GM12874 (cell line): ENCODE data around the gene C2orf81.

Experiments
- CTCF ChIP-seq: IDR thresholded peaks from 2 replicates; pipeline ENCODE4 v1.5.1; 2011; ENCODE audit warnings: low read depth, mild to moderate bottlenecking, control low read depth, low read length, moderate library complexity; ENCODE audit not compliant: insufficient read depth

Gene C2orf81

GRCh38 chr2:74439373-74439772, 18.0 kb upstream of the C2orf81 start:
- TF ChIP-seq CTCF = no peak

- TF ChIP-seq CTCF = no peak
Measured at GRCh38 chr2:74438248-74438647, 16.8 kb upstream of the C2orf81 start.

GRCh38 chr2:74436848-74437695, 15.7 kb upstream of the C2orf81 start:
- no peak for TF ChIP-seq CTCF

GRCh38 chr2:74436111-74436805, 14.8 kb upstream of the C2orf81 start:
- TF ChIP-seq CTCF = no peak

GRCh38 chr2:74430502-74430901, 9.1 kb upstream of the C2orf81 start:
- no peak for TF ChIP-seq CTCF

GRCh38 chr2:74429487-74430451, 8.3 kb upstream of the C2orf81 start:
- no peak for TF ChIP-seq CTCF

- TF ChIP-seq CTCF = no peak
Measured at GRCh38 chr2:74428675-74429074, 7.3 kb upstream of the C2orf81 start.
